ENCODE results near the gene TRIM25.

Gene TRIM25

GRCh38 chr17:56913867-56914580, at the start of gene TRIM25 (continued):
- peak; percentile 4; the same call in 1 of the 2 replicates for TF ChIP-seq MYNN (tag by site-specific recombination; IDR thresholded peaks at IDR 0.05; ENCODE audit: borderline replicate concordance)
- TF ChIP-seq ZNF423 (tag by site-specific recombination; IDR thresholded peaks at IDR 0.05): peak; percentile 50; the same call in 1 of the 2 replicates
- peak; percentile 9; the same call in 1 of the 2 replicates for TF ChIP-seq ZNF610 (tag by site-specific recombination; IDR thresholded peaks at IDR 0.05; ENCODE audit: borderline replicate concordance)
- peak; percentile 86 for TF ChIP-seq SP7 (tag by site-specific recombination; IDR thresholded peaks at IDR 0.05)
- no peak for TF ChIP-seq ZNF184 (tag by site-specific recombination; IDR thresholded peaks at IDR 0.05)
- TF ChIP-seq ZSCAN30 (tag by site-specific recombination; IDR thresholded peaks at IDR 0.05): peak; percentile 86
- 0 out of 2 replicates have a peak, but pooled peaks have one; percentile 10 for TF ChIP-seq ZNF239 (tag by site-specific recombination; IDR thresholded peaks at IDR 0.05)
- no peak for TF ChIP-seq ZNF341 (tag by site-specific recombination; IDR thresholded peaks at IDR 0.05; ENCODE audit: low read depth)
- TF ChIP-seq ZNF335 (tag by site-specific recombination; conservative IDR thresholded peaks at IDR 0.05): peak; percentile 66
- TF ChIP-seq ZNF24 (tag by site-specific recombination; IDR thresholded peaks at IDR 0.05): no peak; the same call in 1 of the 2 replicates
- no peak for TF ChIP-seq ZNF211 (tag by site-specific recombination; IDR thresholded peaks at IDR 0.05; ENCODE audit: low read depth)
- TF ChIP-seq ZBTB1 (tag by site-specific recombination; IDR thresholded peaks at IDR 0.05): no peak
- TF ChIP-seq ZNF394 (tag by site-specific recombination; IDR thresholded peaks at IDR 0.05; ENCODE audit: borderline replicate concordance): peak; percentile 65
- TF ChIP-seq ZNF544 (tag by site-specific recombination; IDR thresholded peaks at IDR 0.05): no peak
- peak; percentile 96 for TF ChIP-seq ZBTB26 (tag by site-specific recombination; optimal IDR thresholded peaks at IDR 0.05)
- 0 out of 2 replicates have a peak, but pooled peaks have one; percentile 53 for TF ChIP-seq KLF17 (tag by site-specific recombination; IDR thresholded peaks at IDR 0.05)
- TF ChIP-seq ZNF510 (tag by site-specific recombination; IDR thresholded peaks at IDR 0.05; ENCODE audit: insufficient replicate concordance): peak; percentile 25
- TF ChIP-seq ZNF596 (tag by site-specific recombination; IDR thresholded peaks at IDR 0.05): no peak
- TF ChIP-seq ZNF221 (tag by site-specific recombination; IDR thresholded peaks at IDR 0.05; ENCODE audit: borderline replicate concordance): no peak
- no peak for TF ChIP-seq ZNF274 (IDR thresholded peaks at IDR 0.05; ENCODE audit: low read length)
- no peak for TF ChIP-seq ZNF274 (tag by site-specific recombination; IDR thresholded peaks at IDR 0.05; ENCODE audit: borderline replicate concordance)
- no peak for TF ChIP-seq ZNF747 (tag by site-specific recombination; IDR thresholded peaks at IDR 0.05)
- TF ChIP-seq ZEB2 (tag by site-specific recombination; IDR thresholded peaks at IDR 0.05): peak; percentile 73; the same call in 1 of the 2 replicates
- peak; percentile 45; the same call in 1 of the 2 replicates for TF ChIP-seq ZBTB7A (tag by site-specific recombination; IDR thresholded peaks at IDR 0.05; ENCODE audit: low read depth)
- no peak for TF ChIP-seq ZNF776 (tag by site-specific recombination; IDR thresholded peaks at IDR 0.05; ENCODE audit: borderline replicate concordance)
- peak; percentile 66 for TF ChIP-seq ZBTB11 (tag by site-specific recombination; conservative IDR thresholded peaks at IDR 0.05; ENCODE audit: low read depth)
- no peak for TF ChIP-seq ZNF433 (tag by site-specific recombination; IDR thresholded peaks at IDR 0.05; ENCODE audit: low read depth)
- TF ChIP-seq ZFP41 (tag by site-specific recombination; IDR thresholded peaks at IDR 0.05; ENCODE audit: borderline replicate concordance): no peak
- peak; percentile 30; the same call in 1 of the 2 replicates for TF ChIP-seq IKZF3 (tag by site-specific recombination; IDR thresholded peaks at IDR 0.05)
- TF ChIP-seq ZBTB17 (tag by site-specific recombination; IDR thresholded peaks at IDR 0.05): peak; percentile 77
- TF ChIP-seq BCL11B (tag by site-specific recombination; IDR thresholded peaks at IDR 0.05; ENCODE audit: low read depth): 0 out of 2 replicates have a peak, but pooled peaks have one; percentile 11
- TF ChIP-seq ZNF791 (tag by site-specific recombination; IDR thresholded peaks at IDR 0.05): no peak
- no peak for TF ChIP-seq ZNF658 (tag by site-specific recombination; IDR thresholded peaks at IDR 0.05)
- TF ChIP-seq ZNF404 (tag by site-specific recombination; IDR thresholded peaks at IDR 0.05): no peak
- TF ChIP-seq ZNF501 (tag by site-specific recombination; IDR thresholded peaks at IDR 0.05): peak; percentile 84; the same call in 1 of the 2 replicates
- no peak for TF ChIP-seq ZNF175 (tag by site-specific recombination; IDR thresholded peaks at IDR 0.05)
